Measurements from ENCODE around the gene MAB21L2.
"Not testable (repeated sequence)": the region's sequence is repeated elsewhere in the genome, so short reads cannot be mapped to it uniquely, and the experiment has no call there.

MAB21L2 gene

DNA sequence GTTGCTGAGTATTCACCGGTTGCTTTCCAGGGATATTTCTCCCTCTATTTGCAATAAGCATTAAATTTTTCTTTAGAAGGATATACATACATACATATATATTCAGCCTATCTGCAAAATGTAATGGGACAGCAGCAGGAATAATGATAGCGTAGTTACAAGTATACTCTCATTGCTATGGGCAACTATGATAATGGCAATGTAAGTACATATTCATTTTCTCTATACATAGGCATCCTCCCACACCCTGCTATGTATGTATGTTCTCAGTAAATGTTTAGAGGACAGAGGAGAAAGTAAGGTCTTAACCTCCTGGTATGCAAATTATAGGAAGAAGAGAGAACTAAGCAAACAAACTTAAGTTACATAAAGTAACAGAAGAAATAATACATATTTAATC lies 19.7 kb upstream of the MAB21L2 start:
- Histone ChIP-seq H3K36me3 (ENCODE audit: insufficient read depth, low read length) (no peaks in the 10 kb centered on the region; the same call in 1 of the 2 replicates), H3K27me3 (ENCODE audit: insufficient read depth, low read length) (no peaks in the 10 kb centered on the region), H3K79me2 (ENCODE audit: insufficient read depth, low read length) (no peaks in the 10 kb centered on the region), H2AFZ (ENCODE audit: low read length) (no peak overlapping the region), H3K4me3 (ENCODE audit: low read depth, low read length, poor library complexity, severe bottlenecking) (no peak overlapping the region), H3K9me2 (ENCODE audit: low read depth, low read length) (no peaks in the 10 kb centered on the region), H3K9me3 (ENCODE audit: low read length) (no peaks in the 10 kb centered on the region), H3F3A (ENCODE audit: insufficient read depth, low read length) (no peaks in the 10 kb centered on the region), H3K4me1 (ENCODE audit: insufficient read depth, low read length, severe bottlenecking) (no peaks in the 10 kb centered on the region), H3K9ac (ENCODE audit: low read length) (no peak overlapping the region), H3K4me2 (ENCODE audit: low read length) (no peak overlapping the region), H4K20me1 (ENCODE audit: insufficient read depth, low read length) (no peaks in the 10 kb centered on the region), H3K27ac (ENCODE audit: low read depth, low read length, poor library complexity, severe bottlenecking) (no peak overlapping the region)
- TF ChIP-seq EZH2 (IDR thresholded peaks at IDR 0.05; ENCODE audit: borderline replicate concordance, low read length) = no peak
- TF ChIP-seq CTCF (IDR thresholded peaks at IDR 0.05; ENCODE audit: low read length) = no peak

GRCh38 chr4:150562751-150563150 lies 19.2 kb upstream of the MAB21L2 start:
- H3K79me2 ChIP-seq (ENCODE audit: insufficient read depth, low read length) = no peaks in the 10 kb centered on the region
- no peaks in the 10 kb centered on the region for H3K9me2 ChIP-seq (ENCODE audit: low read depth, low read length)
- H4K20me1 ChIP-seq (ENCODE audit: insufficient read depth, low read length) = no peaks in the 10 kb centered on the region
- H3K4me3 ChIP-seq (ENCODE audit: low read depth, low read length, poor library complexity, severe bottlenecking) = no peak overlapping the region
- H3K9ac ChIP-seq (ENCODE audit: low read length) = no peak overlapping the region
- no peaks in the 10 kb centered on the region for H3F3A ChIP-seq (ENCODE audit: insufficient read depth, low read length)
- no peaks in the 10 kb centered on the region; the same call in 1 of the 2 replicates for H3K36me3 ChIP-seq (ENCODE audit: insufficient read depth, low read length)
- no peak overlapping the region for H3K4me2 ChIP-seq (ENCODE audit: low read length)
- TF ChIP-seq EZH2 (IDR thresholded peaks at IDR 0.05; ENCODE audit: borderline replicate concordance, low read length) = no peak
- TF ChIP-seq CTCF (IDR thresholded peaks at IDR 0.05; ENCODE audit: low read length) = no peak
- H2AFZ ChIP-seq (ENCODE audit: low read length) = no peak overlapping the region
- H3K27ac ChIP-seq (ENCODE audit: low read depth, low read length, poor library complexity, severe bottlenecking) = no peak overlapping the region
- no peaks in the 10 kb centered on the region for H3K9me3 ChIP-seq (ENCODE audit: low read length)
- no peaks in the 10 kb centered on the region for H3K27me3 ChIP-seq (ENCODE audit: insufficient read depth, low read length)
- H3K4me1 ChIP-seq (ENCODE audit: insufficient read depth, low read length, severe bottlenecking) = no peaks in the 10 kb centered on the region

- H3K4me1 ChIP-seq (ENCODE audit: insufficient read depth, low read length, severe bottlenecking); H3K36me3 ChIP-seq (ENCODE audit: insufficient read depth, low read length); H3K27me3 ChIP-seq (ENCODE audit: insufficient read depth, low read length); H3K9ac ChIP-seq (ENCODE audit: low read length); H3K27ac ChIP-seq (ENCODE audit: low read depth, low read length, poor library complexity, severe bottlenecking); H3K4me3 ChIP-seq (ENCODE audit: low read depth, low read length, poor library complexity, severe bottlenecking); H3K9me3 ChIP-seq (ENCODE audit: low read length); H4K20me1 ChIP-seq (ENCODE audit: insufficient read depth, low read length); H3K4me2 ChIP-seq (ENCODE audit: low read length); H3F3A ChIP-seq (ENCODE audit: insufficient read depth, low read length); H3K9me2 ChIP-seq (ENCODE audit: low read depth, low read length); H3K79me2 ChIP-seq (ENCODE audit: insufficient read depth, low read length); H2AFZ ChIP-seq (ENCODE audit: low read length): not testable (repeated sequence)
Observed at GRCh38 chr4:150564967-150565366, 17.0 kb upstream of the MAB21L2 start.

GRCh38 chr4:150567070-150567469 lies 14.9 kb upstream of the MAB21L2 start:
- H3K27me3 ChIP-seq (ENCODE audit: insufficient read depth, low read length) = no peaks in the 10 kb centered on the region
- no peaks in the 10 kb centered on the region for H3K9me3 ChIP-seq (ENCODE audit: low read length)
- no peaks in the 10 kb centered on the region; the same call in 1 of the 2 replicates for H3K36me3 ChIP-seq (ENCODE audit: insufficient read depth, low read length)
- no peak for TF ChIP-seq CTCF (IDR thresholded peaks at IDR 0.05; ENCODE audit: low read length)
- no peak for TF ChIP-seq EZH2 (IDR thresholded peaks at IDR 0.05; ENCODE audit: borderline replicate concordance, low read length)
- no peak overlapping the region for H3K9ac ChIP-seq (ENCODE audit: low read length)
- no peak overlapping the region for H3K27ac ChIP-seq (ENCODE audit: low read depth, low read length, poor library complexity, severe bottlenecking)
- no peaks in the 10 kb centered on the region for H3F3A ChIP-seq (ENCODE audit: insufficient read depth, low read length)
- H3K9me2 ChIP-seq (ENCODE audit: low read depth, low read length) = no peaks in the 10 kb centered on the region
- no peak overlapping the region for H3K4me2 ChIP-seq (ENCODE audit: low read length)
- H2AFZ ChIP-seq (ENCODE audit: low read length) = no peak overlapping the region
- peaks cover 2% of the 10 kb centered on the region for H3K4me1 ChIP-seq (ENCODE audit: insufficient read depth, low read length, severe bottlenecking)
- no peaks in the 10 kb centered on the region for H4K20me1 ChIP-seq (ENCODE audit: insufficient read depth, low read length)
- H3K4me3 ChIP-seq (ENCODE audit: low read depth, low read length, poor library complexity, severe bottlenecking) = no peak overlapping the region
- H3K79me2 ChIP-seq (ENCODE audit: insufficient read depth, low read length) = no peaks in the 10 kb centered on the region
